Inflammatory macrophage treated with lipopolysaccharide for 4 hours (primary cell): Measurements from ENCODE around the gene BEND6.
"Not testable (repeated sequence)": the region's sequence is repeated elsewhere in the genome, so short reads cannot be mapped to it uniquely, and the experiment has no call there.

Experiments
- DNase-seq: peaks from one replicate; pipeline ENCODE4 v3.0.0-alpha.2; 2020

BEND6 gene

GRCh38 chr6:56984884-56985283 lies 30.0 kb downstream of the BEND6 start:
- DNase-seq, result no peak

DNA sequence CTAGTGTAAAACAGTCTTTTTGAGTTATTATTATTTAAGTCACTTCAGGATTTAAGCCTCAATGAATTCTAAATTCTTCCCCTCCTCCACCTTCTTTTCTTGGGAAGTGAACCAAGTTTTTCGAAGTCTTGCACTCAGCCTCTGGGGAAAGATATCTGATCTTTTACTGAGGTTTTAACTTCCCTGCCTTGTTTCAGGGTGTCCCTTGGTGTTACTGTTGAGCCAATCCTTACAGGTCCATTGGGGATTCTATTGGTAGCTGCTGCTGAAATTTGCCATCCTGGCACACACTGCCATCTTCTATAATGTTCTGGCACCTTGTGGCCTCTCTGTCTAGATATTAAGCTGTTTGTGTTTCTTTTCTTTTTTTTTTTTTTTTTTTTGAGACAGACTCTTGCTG lies 31.7 kb downstream of the BEND6 start:
- DNase-seq, result no peak

DNA sequence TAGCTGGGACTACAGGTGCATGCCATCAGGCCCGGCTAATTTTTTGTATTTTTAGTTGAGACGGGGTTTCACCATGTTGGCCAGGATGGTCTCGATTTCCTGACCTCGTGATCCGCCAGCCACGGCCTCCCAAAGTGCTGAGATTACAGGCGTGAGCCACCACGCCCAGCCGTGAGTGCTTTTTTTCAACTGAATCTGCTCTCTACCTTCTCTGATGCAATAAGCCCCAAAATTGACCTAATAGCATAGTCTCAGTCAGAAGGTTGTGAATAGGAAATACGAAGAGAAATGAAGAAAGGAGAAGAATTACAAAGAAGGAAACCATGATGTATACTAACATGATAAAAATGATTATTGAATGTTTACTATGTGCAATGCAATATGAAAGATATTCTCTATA lies 33.2 kb downstream of the BEND6 start:
- no peak for DNase-seq

GRCh38 chr6:56992036-56992435 lies 37.1 kb downstream of the BEND6 start:
- DNase-seq, result no peak

GRCh38 chr6:56992703-56993102 lies 37.8 kb downstream of the BEND6 start:
- no peak for DNase-seq

- DNase-seq, result no peak
These were observed 40.5 kb downstream of the BEND6 start for GRCh38 chr6:56995347-56995902.

GRCh38 chr6:56996401-56996800 lies 41.5 kb downstream of the BEND6 start:
- no peak for DNase-seq

DNA sequence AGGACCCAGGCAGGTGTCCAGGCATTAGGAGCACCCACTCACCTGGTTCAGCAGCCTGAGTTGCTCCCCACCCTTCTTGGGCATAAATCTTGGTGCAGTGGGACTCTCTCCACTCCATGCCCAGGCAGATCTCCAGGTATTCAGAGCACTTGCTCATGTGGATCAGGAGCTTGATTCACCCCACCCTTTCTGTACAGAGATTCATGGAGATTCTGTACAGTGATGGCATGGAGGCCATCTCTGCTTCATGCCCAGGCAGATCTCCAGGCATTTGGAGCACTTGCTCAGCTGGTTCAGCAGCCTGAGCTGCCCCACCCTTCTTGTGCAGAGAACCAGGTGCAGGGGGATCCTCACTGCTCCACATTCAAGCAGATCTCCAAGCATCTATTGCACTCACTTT lies 44.1 kb downstream of the BEND6 start:
- no peak for DNase-seq

GRCh38 chr6:56999748-57000147 lies 44.8 kb downstream of the BEND6 start:
- DNase-seq, result not testable (repeated sequence)

DNA sequence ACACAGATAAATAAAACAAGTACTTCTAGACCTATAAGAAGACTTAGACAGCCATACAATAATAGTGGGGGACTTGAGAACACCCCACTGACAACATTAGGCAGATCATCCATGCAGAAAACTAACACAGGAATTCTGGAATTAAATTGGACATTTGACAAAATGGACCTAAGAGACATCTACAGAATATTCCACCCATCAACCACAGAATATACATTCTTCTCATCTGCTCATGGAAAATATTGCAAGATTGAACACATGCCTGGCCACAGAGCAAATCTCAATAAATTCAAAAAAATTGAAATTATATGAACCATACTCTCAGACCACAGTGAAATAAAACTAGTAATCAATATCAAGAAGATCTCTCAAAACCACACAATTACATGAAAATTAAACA lies 47.3 kb downstream of the BEND6 start:
- DNase-seq, result no peak

DNA sequence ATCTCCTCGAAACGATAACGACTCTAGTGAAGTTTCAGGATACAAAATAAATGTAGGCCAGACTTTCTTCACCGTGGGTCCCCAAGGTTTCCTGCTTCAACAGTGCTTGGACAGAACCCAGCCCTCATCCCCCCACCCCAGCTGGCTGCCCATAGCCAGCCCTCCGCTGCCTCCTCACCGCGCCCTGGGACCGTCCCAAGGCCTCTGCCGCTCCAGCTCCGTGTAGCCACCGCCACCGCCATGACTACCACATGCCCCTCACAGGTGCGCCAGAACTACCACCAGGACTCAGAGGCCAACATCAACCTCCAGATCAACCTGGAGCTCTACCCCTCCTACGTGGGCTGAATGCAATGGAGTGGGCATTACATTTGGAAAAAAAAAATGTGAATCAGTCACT lies 49.4 kb downstream of the BEND6 start:
- no peak for DNase-seq

- no peak for DNase-seq
These were observed 51.2 kb downstream of the BEND6 start for GRCh38 chr6:57006101-57006500.

- DNase-seq, result not testable (repeated sequence)
These were observed 53.2 kb downstream of the BEND6 start for GRCh38 chr6:57008069-57008468.

GRCh38 chr6:57013521-57013926 lies 58.6 kb downstream of the BEND6 start:
- DNase-seq, result no peak

DNA sequence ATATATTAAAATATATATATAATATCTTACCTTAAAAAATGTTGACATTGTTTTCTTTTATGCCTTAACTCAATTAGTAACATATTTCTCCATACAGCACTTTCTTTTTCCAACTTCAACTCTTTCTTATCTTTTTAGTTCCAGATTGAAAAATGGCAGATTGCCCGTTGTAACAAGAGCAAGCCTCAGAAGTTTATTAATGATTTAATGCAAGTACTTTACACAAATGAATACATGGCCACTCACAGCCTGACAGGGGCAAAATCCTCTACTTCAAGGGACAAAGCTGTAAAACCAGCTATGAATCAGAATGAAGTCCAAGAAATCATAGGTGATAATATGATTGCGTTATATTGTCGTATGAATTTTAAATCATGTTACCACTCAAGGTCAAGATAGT lies 62.2 kb downstream of the BEND6 start:
- no peak for DNase-seq

GRCh38 chr6:57017841-57018240 lies 62.9 kb downstream of the BEND6 start:
- no peak for DNase-seq

DNA sequence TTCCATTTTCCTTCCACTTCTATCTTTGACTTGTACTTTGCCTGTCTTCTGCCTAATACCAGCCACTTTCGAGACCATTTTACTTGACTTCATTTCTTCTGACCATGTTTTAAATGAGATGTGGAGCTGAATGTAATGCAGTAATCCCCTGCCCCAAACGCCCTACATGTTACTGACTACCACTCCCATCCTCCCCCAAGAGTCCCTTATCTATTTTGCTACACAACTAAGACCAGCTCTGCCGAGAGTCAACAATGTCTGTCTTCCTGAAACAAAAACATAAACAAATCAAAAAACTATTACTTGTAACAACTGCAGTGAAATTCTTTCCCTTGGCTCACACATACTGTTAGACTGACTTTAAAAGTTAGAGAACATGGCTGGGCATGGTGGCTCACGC lies 64.5 kb downstream of the BEND6 start:
- no peak for DNase-seq

DNA sequence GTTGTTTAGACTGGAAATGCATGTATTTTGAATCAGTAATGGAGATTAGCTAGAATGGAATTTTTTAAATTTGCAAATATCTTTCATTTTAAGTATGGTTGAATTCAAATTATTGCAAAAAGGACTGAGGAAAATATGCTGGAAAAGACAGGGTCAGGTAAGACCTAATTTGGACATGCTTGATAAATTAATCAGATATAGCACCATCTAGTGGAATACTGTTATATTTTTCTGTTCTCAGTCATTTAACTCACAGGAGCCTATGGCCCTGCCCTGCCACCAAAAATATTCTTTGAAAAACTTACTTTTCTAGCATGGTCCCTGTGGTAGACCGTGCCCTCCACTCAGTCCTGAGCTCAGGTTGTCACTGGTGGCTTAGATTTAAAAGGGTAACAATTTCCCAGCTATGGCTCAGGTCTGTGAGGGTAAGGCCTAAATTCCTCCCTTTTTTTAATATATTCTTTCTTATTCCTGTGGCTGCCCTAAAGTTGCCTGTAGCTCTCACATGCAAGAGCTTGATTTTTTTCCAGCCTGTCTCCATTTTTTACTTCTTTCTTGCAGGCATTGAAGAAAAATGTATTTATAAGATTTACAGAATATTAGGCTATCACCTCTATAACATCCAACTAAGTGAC lies 66.3 kb downstream of the BEND6 start:
- peak; percentile 57 for DNase-seq

DNA sequence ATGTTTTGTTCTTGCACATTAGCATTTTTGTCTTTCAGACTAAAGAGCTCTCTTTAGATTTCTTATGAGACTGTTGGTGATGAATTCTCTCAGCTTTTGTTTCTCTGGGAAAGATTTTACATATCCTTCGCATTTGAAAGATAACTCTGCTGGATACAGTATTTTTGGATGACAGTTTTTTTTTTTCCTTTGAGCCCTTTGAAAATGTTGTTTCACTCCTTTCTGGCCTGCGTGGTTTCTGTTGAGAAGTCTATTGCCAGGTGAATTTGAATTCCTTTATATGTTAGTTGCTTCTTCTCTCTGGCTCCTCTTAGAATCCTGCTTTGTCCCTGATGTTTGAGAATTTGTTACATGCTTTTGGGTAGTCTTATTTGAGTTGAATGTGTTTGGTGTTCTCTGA lies 69.4 kb downstream of the BEND6 start:
- DNase-seq, result no peak

DNA sequence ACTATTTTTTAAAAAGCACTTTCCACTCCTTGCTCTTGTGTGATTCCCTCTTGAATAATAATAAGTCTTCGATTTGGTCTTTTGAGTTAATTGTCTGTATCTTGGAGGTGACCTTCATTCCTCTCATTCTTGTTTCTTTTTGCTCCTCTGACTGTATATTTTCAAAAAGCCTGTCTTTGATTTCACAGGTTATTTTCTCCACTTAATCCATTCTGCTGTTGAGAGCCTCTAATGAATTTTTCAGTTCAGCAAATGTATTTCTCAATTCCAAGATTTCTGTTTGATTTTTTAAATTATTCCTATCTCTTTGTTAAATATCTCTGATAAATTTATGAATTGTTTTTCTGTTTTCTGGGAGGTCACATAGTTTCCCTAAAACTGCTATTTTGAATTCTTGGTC lies 69.9 kb downstream of the BEND6 start:
- DNase-seq, result no peak

DNA sequence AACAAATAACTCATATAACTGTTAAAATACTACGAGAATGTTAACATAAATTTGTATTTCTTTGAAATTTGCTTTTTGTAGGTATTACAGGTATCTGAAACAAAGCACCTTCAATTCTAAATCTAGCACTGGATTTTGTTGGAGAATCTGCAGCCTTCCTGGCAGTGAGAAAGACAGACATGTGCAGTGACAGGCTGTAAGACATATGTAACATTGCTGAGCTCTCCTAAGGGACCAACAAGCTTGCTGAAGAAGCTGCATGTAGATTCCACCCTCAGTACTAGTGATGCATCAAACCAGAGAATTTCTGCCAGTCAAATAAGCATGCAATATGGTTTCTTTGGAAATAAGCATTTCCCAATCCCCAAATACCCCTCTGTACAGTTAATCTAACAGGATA lies 71.1 kb downstream of the BEND6 start:
- no peak for DNase-seq

DNA sequence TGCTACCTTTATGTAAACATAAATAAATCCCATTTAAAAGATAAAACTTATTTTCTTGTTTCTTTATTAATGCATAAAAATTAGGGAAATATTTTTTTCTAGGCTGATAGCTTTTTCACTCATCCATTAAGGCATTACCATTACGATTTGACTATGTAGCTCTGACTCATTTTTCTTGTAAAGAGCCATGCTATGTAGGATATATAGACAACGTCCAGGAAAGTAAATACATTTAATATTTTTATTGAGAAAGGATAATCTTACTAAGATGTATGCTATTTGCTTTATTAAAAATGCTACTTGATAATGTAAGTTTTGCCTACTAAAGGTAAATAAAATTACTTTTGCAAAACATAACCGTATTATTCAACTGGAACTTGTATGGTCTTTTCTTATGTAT lies 72.4 kb downstream of the BEND6 start:
- no peak for DNase-seq

GRCh38 chr6:57029213-57029612 lies 74.3 kb downstream of the BEND6 start:
- DNase-seq, result no peak

- DNase-seq, result no peak
These were observed 78.3 kb downstream of the BEND6 start for GRCh38 chr6:57033228-57033627.

GRCh38 chr6:57035549-57035948 lies 80.6 kb downstream of the BEND6 start:
- no peak for DNase-seq
